Stimulated activated CD4-positive, alpha-beta T cell treated with anti-CD3 and anti-CD28 coated beads, Interleukin-12 subunit alpha, Interleukin-12 subunit beta, amount 100 ng/mL, for 24 hours (primary cell): ENCODE results near the gene HOXD10.

Experiments used
- DNase-seq, 2 experiments: peaks; one replicate each; pipeline ENCODE4 v3.0.0-alpha.2; 2020; ENCODE audit warnings: low read depth in 2 of 2

Gene HOXD10

GRCh38 chr2:176122052-176122682, 5.6 kb downstream of the HOXD10 start:
- DNase-seq = no peak

GRCh38 chr2:176122683-176123410, 6.3 kb downstream of the HOXD10 start, which contains the start of gene HOXD9:
Gene HOXD9 (plus strand): TSS chr2:176122719. CDS start chr2:176122769, 50 bp downstream.
- no peak for DNase-seq

- no peak for DNase-seq
Observed at GRCh38 chr2:176123411-176124109, 7.0 kb downstream of the HOXD10 start.

GRCh38 chr2:176124110-176124946, 7.8 kb downstream of the HOXD10 start:
- DNase-seq = no peak

GRCh38 chr2:176124947-176125771, 8.6 kb downstream of the HOXD10 start:
- DNase-seq = no peak

GRCh38 chr2:176125772-176126054, 9.1 kb downstream of the HOXD10 start:
- DNase-seq = no peak

DNA sequence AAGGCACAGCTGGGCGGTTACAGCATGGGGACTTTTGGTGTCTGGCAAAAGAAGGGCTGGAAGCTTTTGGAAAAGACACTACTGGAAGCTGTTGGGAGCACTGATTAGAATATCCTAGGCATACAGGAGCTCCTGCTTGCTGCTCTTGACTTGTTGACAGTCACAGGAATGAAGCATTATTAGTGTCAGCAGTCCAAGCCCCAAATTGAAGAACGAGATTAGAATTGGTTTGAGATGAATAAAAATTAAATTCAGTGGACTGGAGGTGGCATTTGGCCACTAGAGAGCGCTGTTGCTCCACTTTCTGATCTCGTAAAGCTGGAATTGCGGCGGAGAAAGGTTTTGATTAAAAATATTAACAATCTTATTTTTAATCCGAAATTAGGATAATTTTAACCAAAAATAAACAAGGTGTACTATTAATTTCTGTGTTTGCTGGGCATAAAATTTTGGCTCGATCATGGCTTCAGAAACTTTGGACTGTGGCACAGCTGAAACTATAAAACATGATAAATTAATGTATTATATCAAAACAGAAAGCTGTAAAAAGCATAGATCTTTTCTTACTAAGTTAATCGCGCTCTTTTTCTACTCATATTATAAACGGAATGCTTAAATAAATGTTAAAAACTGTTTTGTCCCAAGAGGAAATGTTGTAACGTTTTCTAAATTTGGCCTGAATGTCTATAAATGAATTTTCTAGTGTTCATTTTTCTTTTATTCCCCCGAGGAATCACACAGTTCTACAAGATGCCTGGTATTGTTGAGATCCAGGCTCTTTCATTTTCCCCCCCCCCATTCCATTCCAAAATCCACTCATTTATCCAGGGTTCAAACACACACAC, 10.6 kb downstream of the HOXD10 start:
- peak; percentile 38 to 60 for DNase-seq

GRCh38 chr2:176127774-176128072, 11.1 kb downstream of the HOXD10 start:
- DNase-seq = no peak

DNA sequence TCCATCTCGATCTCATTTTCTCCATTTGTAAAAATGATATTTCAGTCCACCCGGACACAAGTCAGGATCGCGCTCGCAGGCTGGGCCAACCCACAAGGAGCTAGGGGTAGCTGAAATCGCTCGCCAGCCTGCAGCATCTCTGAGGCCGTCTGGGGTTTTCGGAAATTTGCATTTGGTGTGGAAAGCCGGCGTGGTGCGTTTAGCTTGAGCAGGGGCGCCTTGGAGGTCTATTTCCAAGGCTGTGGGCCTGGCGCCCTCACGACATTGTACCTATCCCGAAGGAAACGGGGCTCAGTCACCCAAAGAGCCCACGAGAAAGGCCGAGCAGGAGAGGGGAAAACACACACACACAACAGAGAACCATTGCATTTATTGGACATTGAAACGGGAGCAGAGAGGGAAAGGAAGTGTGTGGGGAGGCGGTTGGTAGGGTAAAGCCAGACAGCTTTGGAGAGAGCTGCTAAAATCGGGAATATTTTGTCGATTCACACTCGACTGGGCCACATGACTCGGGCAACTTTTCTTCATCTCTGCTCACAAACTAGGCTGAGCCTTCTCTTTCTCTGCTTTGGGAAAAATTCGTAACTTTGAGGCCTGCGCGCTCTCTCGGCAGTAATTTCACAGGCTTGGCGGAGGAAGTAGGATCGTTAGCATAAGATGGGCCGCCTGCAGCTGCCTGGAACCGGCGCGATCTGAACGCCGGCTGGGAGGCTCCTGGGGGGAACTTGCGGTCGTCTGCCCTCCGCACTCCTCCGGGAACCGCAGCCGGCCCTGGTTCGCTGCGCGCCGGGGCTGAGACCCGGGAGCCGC, 11.8 kb downstream of the HOXD10 start:
- DNase-seq = no peak

GRCh38 chr2:176128982-176129796, 12.6 kb downstream of the HOXD10 start, which contains the start of gene HOXD8:
Gene HOXD8 (plus strand): TSS chr2:176129705. CDS start chr2:176130367, 662 bp downstream.
- no peak for DNase-seq

DNA sequence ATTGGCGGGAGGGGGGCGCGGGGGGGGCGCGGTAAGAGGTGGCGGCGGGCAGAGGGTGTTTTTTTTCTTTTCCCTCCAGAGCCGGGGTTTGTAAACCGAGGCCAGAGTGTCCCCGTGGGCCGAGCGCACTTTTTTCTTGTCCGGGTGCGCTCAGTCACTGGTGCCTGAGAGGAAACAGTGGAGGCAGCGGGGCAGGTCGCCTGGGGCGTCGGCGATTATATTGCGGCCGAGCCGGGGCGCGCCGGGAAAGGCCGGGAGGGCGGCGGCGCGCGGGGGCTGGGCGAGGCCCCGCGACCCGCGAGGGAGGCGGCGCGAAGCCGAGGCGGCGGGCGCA, 13.2 kb downstream of the HOXD10 start:
- no peak for DNase-seq

DNA sequence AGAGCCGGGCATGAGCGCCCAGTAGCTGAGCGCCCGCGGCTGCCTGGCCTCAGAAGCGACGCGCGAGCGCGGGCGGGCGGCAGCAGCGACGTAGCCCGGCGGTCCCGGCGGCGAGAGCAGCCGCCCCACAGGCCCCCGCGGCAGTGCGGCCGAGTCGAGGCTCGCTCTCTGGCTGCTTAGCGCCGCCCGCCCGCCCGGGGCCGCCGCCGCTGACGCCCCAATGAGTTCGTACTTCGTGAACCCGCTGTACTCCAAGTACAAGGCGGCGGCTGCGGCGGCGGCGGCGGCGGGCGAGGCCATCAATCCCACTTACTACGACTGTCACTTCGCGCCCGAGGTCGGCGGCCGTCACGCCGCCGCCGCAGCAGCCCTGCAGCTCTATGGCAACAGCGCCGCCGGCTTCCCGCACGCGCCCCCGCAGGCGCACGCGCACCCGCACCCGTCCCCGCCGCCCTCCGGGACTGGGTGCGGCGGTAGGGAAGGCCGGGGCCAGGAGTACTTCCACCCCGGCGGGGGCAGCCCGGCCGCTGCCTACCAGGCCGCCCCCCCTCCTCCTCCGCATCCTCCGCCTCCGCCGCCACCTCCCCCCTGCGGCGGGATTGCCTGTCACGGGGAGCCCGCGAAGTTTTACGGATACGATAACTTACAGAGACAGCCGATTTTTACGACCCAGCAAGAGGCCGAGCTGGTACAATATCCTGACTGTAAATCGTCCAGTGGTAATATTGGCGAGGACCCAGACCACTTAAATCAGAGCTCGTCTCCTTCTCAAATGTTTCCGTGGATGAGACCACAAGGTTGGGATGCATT, 13.8 kb downstream of the HOXD10 start:
- DNase-seq = no peak

GRCh38 chr2:176130957-176131847, 14.6 kb downstream of the HOXD10 start:
- no peak for DNase-seq

GRCh38 chr2:176131848-176132158, 15.2 kb downstream of the HOXD10 start:
- no peak for DNase-seq

DNA sequence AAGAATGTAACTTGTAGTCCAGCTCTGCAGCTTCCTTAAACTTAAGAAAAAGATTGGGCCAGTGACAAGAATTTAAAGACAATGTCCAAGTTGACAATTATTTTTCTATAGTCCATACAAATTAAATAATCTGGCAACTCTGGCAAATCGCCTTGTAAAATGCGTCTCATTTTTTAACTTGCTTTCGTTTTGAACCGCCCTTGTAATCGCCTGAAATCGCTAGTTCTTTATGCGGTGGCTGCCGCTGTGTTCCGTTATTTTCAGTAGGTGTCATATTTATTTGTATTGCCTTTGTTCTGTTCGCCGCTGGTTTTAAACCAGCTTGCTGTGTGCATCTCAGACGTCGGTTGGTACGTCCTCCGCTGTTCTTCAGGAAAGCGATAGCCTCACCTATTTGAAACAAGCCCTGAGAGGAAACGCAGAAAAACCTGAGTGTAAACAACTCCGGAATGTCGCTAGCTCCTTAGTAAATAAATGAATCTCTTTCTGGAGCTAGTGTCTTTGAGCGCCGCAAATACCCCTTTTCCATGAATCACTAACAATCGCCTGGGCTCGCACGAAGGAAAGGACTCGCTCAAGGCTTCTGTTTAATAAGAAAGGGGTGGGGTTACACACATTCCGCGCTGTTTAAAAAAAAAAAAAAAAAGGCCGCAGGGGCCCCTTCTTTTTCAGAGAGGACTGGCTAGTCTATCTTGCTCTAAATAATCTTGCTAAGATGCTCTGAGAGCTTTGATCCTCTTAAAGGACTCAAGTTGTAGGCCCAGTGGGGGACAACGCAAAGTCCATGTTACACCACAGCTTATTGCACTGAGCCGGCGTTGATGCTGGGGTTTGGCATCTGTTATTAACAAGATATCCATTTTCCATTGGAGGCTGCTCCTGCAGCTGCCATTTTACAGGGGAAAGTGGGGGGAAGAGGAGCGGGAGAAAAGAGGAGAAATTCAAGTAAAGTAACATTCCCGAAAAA, 15.9 kb downstream of the HOXD10 start:
- DNase-seq = no peak

- no peak for DNase-seq
Observed at GRCh38 chr2:176133389-176133788, 16.8 kb downstream of the HOXD10 start.
